Natural killer cell (primary cell): ENCODE results near the gene TEX261. TPM values are rescaled to one million over a fixed set of nuclear protein-coding genes. Genes with fewer than 3 reads are reported as not detected.
"Not testable (repeated sequence)": the region's sequence is repeated elsewhere in the genome, so short reads cannot be mapped to it uniquely, and the experiment has no call there.

Experiments used
- ATAC-seq, 3 donors: fragments of 150-1000 bp in 2 of 3; fragments of 200-7000 bp in 1 of 3; cut with Tn5 transposase; 1 replicate in 1 of 3; 2 replicates in 2 of 3; pipeline ENCODE4 v1.10.0; 2021; ENCODE audit warnings: mild to moderate bottlenecking in 2 of 3, moderate library complexity in 2 of 3
- DNase-seq, 2 donors: peaks; one replicate each; pipeline versions ENCODE4 v3.0.0 to v3.0.0-alpha.2; 2013 to 2021; ENCODE audit warnings: mixed read lengths in 1 of 2
- H3K27ac ChIP-seq: one replicate; pipeline ENCODE4 v1.5.1; 2013; ENCODE audit warnings: mild to moderate bottlenecking, low read length
- H3K27me3 ChIP-seq: one replicate; pipeline ENCODE4 v1.6.1; 2013; ENCODE audit warnings: low read length; ENCODE audit not compliant: control insufficient read depth, insufficient read depth
- H3K36me3 ChIP-seq: one replicate; pipeline ENCODE4 v1.6.1; 2013; ENCODE audit warnings: low read length; ENCODE audit not compliant: control insufficient read depth, insufficient read depth
- H3K4me1 ChIP-seq: one replicate; pipeline ENCODE4 v1.6.1; 2013; ENCODE audit warnings: low read length; ENCODE audit not compliant: control insufficient read depth, insufficient read depth
- H3K4me3 ChIP-seq: one replicate; pipeline ENCODE4 v1.5.1; 2013; ENCODE audit warnings: low read length
- H3K9me3 ChIP-seq: one replicate; pipeline ENCODE4 v1.6.1; 2013; ENCODE audit warnings: low read length; ENCODE audit not compliant: control insufficient read depth, insufficient read depth
- H3K27ac Mint-ChIP-seq, 2 donors: one replicate each; pipeline ENCODE4 v1.8.0; 2022; ENCODE audit warnings: mild to moderate bottlenecking in 2 of 2, mixed read lengths in 2 of 2, moderate library complexity in 1 of 2
- H3K27me3 Mint-ChIP-seq, 2 donors: one replicate each; pipeline ENCODE4 v1.8.0; 2022; ENCODE audit warnings: low read depth in 2 of 2, mixed read lengths in 2 of 2
- H3K36me3 Mint-ChIP-seq: one replicate; pipeline ENCODE4 v1.8.0; 2022; ENCODE audit warnings: mixed read lengths
- H3K4me1 Mint-ChIP-seq, 2 donors: one replicate each; pipeline ENCODE4 v1.8.0; 2022; ENCODE audit warnings: mixed read lengths in 2 of 2
- H3K4me3 Mint-ChIP-seq: one replicate; pipeline ENCODE4 v1.8.0; 2022; ENCODE audit warnings: mild to moderate bottlenecking, moderate library complexity, mixed read lengths
- H3K9me3 Mint-ChIP-seq, 2 donors: one replicate each; pipeline ENCODE4 v1.8.0; 2022; ENCODE audit warnings: mixed read lengths in 2 of 2
- CTCF ChIP-seq: fragments of 200-600 bp; IDR thresholded peaks from one replicate; pipeline ENCODE4 v1.8.0; 2022; ENCODE audit warnings: antibody characterized with exemption
- WGBS: methylation state at CpG from one replicate; pipeline ENCODE4 v1.1.7; 2013; ENCODE audit warnings: missing lambda C conversion rate; ENCODE audit not compliant: insufficient coverage; 5-methylcytosine and 5-hydroxymethylcytosine counted together
- intact Hi-C: fragments of 100-400 bp; cut with micrococcal nuclease; formaldehyde crosslinking; loops from one replicate; pipeline ENCODE4 v1.14.2; 2022
- total RNA-seq, 4 donors: library from RNA; stranded (reverse); fragments of 120-200 nt in 1 of 4; gene quantifications; one replicate each; pipeline versions ENCODE4 v1.2.3 to v1.2.4, GENCODE V29; 2013 to 2022

TEX261 gene
- total RNA-seq, 3 donors from 2014 or later (not counting 1 experiment from before 2014, with no cell fraction given), result 30.3 to 44.2 (median 43.2) TPM

- intact Hi-C loops, H3K27ac ChIP-seq, H3K27me3 Mint-ChIP-seq, H3K4me1 ChIP-seq, DNase-seq, ATAC-seq, H3K27me3 ChIP-seq, H3K36me3 ChIP-seq, H3K9me3 ChIP-seq, H3K4me1 Mint-ChIP-seq, H3K4me3 Mint-ChIP-seq, H3K4me3 ChIP-seq, H3K9me3 Mint-ChIP-seq, H3K27ac Mint-ChIP-seq, H3K36me3 Mint-ChIP-seq: not testable (repeated sequence)
- 85% methylated on average over 14 of the region's 14 CpGs for WGBS
Measured at GRCh38 chr2:71021394-71021793, 26.7 kb upstream of the TEX261 start.

DNA sequence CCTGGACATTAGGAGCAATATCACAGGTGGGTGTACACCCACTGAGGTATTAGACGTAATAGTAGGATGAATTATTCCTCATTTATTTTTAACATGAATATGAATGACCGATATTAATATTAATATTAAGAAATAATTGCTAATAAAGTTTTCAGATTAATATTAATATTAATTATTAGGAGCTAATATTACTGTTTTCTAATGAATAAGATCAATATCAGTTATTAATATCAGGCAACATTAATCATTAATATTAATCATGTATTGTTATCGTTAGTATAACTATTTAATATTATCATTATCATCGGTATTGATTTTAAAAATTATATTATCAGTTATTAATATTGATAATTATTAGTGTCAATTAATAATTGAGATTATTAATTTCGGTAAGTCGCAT is 25.3 kb upstream of the TEX261 start:
- H3K36me3 Mint-ChIP-seq, H3K27me3 ChIP-seq, H3K27ac Mint-ChIP-seq, intact Hi-C loops, H3K27me3 Mint-ChIP-seq, H3K36me3 ChIP-seq, H3K4me3 Mint-ChIP-seq, H3K4me3 ChIP-seq, H3K4me1 ChIP-seq, ATAC-seq, DNase-seq, H3K4me1 Mint-ChIP-seq, H3K9me3 ChIP-seq, H3K27ac ChIP-seq, H3K9me3 Mint-ChIP-seq: not testable (repeated sequence)
- WGBS, result 93% methylated on average over 2 of the region's 6 CpGs

DNA sequence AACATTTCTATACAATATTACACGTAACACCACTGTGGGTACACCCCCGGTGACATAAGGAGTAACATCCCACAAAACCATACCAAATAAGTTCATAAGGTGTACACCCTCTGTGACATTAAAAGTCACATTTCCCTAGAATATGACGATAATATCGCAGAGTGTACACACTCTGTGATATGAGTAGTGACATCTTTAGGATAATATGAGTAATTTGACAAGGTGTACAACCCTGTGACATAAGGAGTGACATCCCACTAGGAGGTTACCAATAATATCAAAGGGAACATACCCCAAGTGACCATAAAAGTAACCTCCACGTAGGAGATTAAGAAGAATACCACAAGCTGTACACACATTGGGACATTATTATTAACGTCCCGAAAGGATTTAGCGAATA is 24.0 kb upstream of the TEX261 start:
- Histone ChIP-seq H3K9me3 (no peaks in the 10 kb centered on the region), H3K36me3 (no peaks in the 10 kb centered on the region), H3K4me3 (no peak overlapping the region), H3K27me3 (no peaks in the 10 kb centered on the region), H3K4me1 (no peaks in the 10 kb centered on the region), H3K27ac (no peak overlapping the region)
- Mint-ChIP-seq H3K4me1 (peaks cover 5% of the 10 kb centered on the region in 2 donors), H3K27me3 (peaks cover 0 to 3% of the 10 kb centered on the region in 2 donors), H3K4me3 (no peak overlapping the region), H3K36me3 (no peaks in the 10 kb centered on the region), H3K27ac (no peak overlapping the region), H3K9me3 (no peaks in the 10 kb centered on the region)
- no peak for TF ChIP-seq CTCF
- intact Hi-C loops, result no loop called here
- 90% methylated on average over 6 of the region's 8 CpGs for WGBS
- ATAC-seq (no peak), DNase-seq (no peak)

- not testable (repeated sequence) for H3K36me3 Mint-ChIP-seq, H3K4me1 Mint-ChIP-seq
Measured at GRCh38 chr2:71011786-71012185, 17.1 kb upstream of the TEX261 start.

DNA sequence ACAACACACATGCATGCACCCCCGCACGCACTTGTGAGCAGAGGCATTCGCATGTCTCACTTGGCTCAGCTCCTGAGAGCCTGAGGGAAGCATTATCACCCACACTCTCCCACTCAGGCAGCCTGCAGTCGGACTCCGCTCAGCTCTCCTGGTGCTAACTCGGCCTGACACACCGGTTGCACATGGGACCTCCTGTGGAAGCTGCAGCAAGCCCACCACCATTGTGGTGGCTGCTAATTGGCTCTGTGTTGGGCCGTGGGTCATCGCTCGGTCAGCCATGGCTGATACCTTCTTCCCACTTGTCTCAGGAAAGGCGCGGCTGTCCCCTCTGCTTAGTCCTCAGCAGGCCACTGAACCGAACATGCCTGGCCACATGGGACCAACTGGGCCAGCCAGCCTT is 13.7 kb upstream of the TEX261 start:
- Mint-ChIP-seq H3K36me3 (no peaks in the 10 kb centered on the region), H3K27ac (no peak overlapping the region), H3K27me3 (peaks cover 19 to 20% of the 10 kb centered on the region in 2 donors), H3K9me3 (no peaks in the 10 kb centered on the region), H3K4me3 (no peak overlapping the region), H3K4me1 (peaks cover 0 to 4% of the 10 kb centered on the region in 2 donors)
- ATAC-seq, result no peak
- Histone ChIP-seq H3K27ac (no peak overlapping the region), H3K27me3 (peaks cover 3% of the 10 kb centered on the region), H3K4me3 (no peak overlapping the region), H3K9me3 (no peaks in the 10 kb centered on the region), H3K36me3 (no peaks in the 10 kb centered on the region), H3K4me1 (no peaks in the 10 kb centered on the region)
- intact Hi-C loops, result no loop called here
- TF ChIP-seq CTCF, result no peak
- DNase-seq, result no peak
- WGBS, result 91% methylated on average over 13 of the region's 13 CpGs

More at GRCh38 chr2:71011786-71012185, 17.1 kb upstream of the TEX261 start:
- H3K9me3 Mint-ChIP-seq, ATAC-seq, H3K27me3 ChIP-seq, H3K36me3 ChIP-seq, H3K4me3 Mint-ChIP-seq, intact Hi-C loops, H3K27ac Mint-ChIP-seq, DNase-seq, H3K4me1 ChIP-seq, H3K4me3 ChIP-seq, H3K9me3 ChIP-seq, H3K27ac ChIP-seq: not testable (repeated sequence)
- WGBS, result 41% methylated on average over 6 of the region's 6 CpGs
- peaks cover 15 to 20% of the 10 kb centered on the region in 2 donors for H3K27me3 Mint-ChIP-seq
